GM21723 (cell line): Measurements from ENCODE around the gene ORC1.

Experiments
- ATAC-seq: cut with Tn5 transposase; IDR thresholded peaks from one replicate; pipeline ENCODE4 v1.9.1; 2021; ENCODE audit warnings: mild to moderate bottlenecking, moderate library complexity; ENCODE audit not compliant: unreplicated experiment

Gene ORC1

GRCh38 chr1:52404116-52404974, at the start of gene ORC1, which contains the start of gene PRPF38A:
TSS of gene ORC1 (minus strand) at chr1:52404423. CDS start at chr1:52402223, 2,200 bp downstream.
TSS of gene PRPF38A (plus strand) at chr1:52404602. CDS start at chr1:52404750, 148 bp downstream.
- peak; percentile 95 for ATAC-seq

DNA sequence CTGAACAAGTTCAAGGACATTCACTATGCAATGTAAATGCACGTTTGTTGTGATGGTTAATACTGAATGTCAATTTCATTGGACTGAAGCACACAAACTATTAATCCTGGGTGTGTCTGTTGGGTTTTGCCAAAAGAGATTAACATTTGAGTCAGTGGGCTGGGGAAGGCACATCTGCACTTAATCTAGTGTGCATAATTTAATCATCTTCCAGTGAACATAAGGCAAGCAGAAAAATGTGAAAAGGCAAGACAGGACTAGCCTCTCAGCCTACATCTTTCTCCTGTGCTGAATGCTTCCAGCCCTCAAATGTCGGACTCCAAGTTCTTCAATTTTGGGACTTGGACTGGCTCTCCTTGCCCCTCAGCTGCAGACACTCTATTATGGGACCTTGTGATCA, 40.2 kb upstream of the ORC1 start:
- ATAC-seq: no peak

DNA sequence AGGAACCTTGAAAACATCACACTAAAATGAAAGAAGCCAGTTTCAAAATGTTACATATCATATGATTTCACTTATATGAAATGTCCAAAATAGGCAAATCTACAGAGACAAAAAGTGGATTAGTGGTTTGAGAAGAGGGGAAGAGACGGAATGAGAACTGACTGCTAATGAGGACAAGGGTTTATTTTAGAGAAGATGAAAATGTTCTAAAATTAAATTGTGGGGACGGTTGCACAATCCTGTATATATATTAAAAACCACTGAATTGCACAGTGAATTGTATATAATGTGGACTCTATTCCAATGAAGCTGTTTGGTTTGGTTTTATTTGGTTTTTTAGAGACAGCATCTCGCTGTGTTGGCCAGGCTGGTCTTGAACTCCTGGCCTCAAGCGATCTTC, 35.8 kb upstream of the ORC1 start:
- no peak for ATAC-seq

GRCh38 chr1:52436817-52437216, 32.6 kb upstream of the ORC1 start:
- no peak for ATAC-seq

- no peak for ATAC-seq
Measured at GRCh38 chr1:52435650-52436049, 31.4 kb upstream of the ORC1 start.

GRCh38 chr1:52435211-52435610, 31.0 kb upstream of the ORC1 start:
- ATAC-seq: no peak

DNA sequence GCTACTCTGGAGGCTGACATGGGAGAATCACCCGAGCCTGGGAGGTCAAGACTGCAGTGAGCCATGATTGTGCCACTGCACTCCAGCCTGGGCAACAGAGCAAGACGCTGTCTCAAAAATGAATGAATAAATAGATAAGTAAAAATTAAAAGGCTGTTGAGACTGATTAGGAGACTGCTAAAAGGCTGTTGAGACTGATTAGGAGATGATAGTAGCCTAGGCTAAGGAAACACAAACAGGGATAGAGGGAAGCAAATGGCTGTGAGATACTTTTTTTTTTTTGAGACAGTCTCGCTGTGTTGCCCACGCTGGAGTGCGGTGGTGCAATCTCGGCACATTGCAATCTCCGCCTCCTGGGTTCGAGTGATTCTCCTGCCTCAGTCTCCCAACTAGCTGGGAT, 28.6 kb upstream of the ORC1 start:
- ATAC-seq: no peak

DNA sequence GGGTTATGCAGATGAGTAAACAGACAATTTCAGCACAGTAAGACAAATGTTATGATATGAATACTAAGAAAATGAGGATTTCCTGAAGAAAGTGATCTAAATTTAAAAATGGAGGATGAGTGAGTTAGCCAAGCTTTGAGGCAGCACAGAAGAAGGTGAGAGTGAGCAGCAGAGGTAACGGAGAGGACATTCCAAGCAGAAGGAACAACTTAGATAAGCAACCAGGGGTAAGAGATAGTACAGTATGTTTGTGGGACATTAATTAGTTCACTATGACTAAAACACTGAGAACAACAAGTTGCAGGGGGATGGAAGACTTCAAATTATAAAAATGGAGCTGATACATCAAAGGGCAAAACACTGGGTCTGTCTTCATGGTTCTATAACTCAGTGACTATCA, 22.9 kb upstream of the ORC1 start:
- ATAC-seq: no peak

GRCh38 chr1:52426371-52426770, 22.1 kb upstream of the ORC1 start:
- no peak for ATAC-seq

- no peak for ATAC-seq
Measured at GRCh38 chr1:52424813-52425212, 20.6 kb upstream of the ORC1 start.

- ATAC-seq: no peak
Measured at GRCh38 chr1:52424231-52424636, 20.0 kb upstream of the ORC1 start.

- no peak for ATAC-seq
Measured at GRCh38 chr1:52423771-52424170, 19.5 kb upstream of the ORC1 start.

DNA sequence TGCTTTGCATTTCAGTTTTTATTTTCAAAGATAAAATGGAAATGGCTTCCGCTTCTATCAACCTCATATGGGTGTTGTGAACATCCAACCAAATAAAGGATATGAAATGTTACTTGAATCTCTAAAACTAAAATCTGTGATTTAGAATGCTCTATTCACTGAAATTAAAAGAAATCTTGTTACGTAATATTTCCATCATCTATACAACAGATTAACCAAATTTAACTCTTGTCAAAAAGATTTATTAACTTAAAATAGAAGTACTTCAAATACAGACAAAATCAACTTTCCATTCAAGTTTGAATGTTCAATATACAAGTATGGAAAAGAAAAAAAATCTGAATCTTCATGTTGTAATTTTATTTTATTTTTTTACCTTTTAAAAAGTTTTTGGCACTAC, 18.8 kb upstream of the ORC1 start:
- no peak for ATAC-seq

- ATAC-seq: no peak
Measured at GRCh38 chr1:52420713-52421112, 16.5 kb upstream of the ORC1 start.

- ATAC-seq: no peak
Measured at GRCh38 chr1:52416811-52417210, 12.6 kb upstream of the ORC1 start.

- no peak for ATAC-seq
Measured at GRCh38 chr1:52414942-52415341, 10.7 kb upstream of the ORC1 start.

DNA sequence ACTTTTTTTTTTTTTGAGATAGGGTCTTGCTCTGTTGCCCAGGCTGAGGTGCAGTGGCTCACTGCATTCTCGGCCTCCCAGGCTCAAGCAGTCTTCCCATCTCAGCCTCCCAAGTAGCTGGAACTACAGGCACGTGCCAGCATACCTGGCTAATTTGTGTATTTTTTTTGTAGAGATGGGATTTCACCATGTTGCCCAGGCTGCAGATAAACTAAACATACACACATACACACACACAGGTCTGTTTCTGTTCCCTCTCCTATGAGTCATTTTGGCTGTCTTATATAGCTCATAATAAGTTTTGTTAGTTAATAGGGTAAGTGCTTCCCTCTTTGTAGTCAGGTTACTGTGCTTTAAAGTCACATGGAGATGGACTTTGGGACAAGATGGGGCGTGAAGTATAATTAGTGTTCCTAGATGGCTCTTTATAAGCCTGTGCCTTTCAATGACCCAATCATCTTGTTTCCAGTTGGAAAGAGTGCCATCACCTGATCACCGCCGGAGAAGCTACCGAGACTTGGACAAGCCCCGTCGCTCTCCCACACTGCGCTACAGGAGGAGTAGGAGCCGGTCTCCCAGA, 9.3 kb upstream of the ORC1 start:
- no peak for ATAC-seq

DNA sequence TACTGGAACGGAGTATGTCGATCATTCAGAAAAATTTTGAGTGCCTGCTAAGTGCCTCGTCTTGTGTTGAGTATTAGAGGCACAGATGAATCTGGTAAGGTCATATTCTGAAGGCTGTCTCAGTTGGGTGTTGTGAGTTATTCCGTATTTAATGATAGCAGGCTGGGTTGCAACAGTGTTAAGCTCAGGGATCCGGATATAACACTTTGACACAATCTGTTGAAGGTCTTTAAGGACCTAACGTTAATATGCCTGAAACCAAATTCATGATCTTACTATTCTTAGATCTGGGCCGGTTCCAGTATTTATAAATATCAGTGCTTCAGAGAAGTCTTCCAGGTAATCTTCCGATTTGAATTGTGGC, 734 bp upstream of the ORC1 start:
- no peak for ATAC-seq

GRCh38 chr1:52403566-52404115, 582 bp downstream of the ORC1 start:
- ATAC-seq: peak; percentile 46

DNA sequence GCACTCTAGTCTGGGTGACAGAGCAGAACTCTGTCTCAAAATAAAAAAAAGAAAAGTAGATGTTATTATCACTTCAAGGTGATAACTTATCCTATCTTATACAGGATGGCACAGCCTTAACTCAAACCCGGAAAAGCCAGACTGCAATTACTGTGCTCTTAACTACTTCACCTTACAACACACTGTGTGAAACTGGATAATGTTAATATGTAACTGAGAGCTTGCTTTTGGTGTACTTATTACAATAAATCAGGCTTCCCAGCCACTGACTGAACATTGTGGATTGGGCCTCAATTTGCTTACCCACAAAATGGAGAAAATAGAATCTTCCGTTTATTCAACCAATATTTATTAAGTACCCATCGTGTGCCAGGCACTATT, 1.4 kb downstream of the ORC1 start:
- no peak for ATAC-seq

- ATAC-seq: no peak
Measured at GRCh38 chr1:52400131-52400530, 4.1 kb downstream of the ORC1 start.

GRCh38 chr1:52399629-52400028, 4.6 kb downstream of the ORC1 start:
- no peak for ATAC-seq
